GM19240 (cell line): ENCODE data around the gene EFHD2.
"Not testable (repeated sequence)": the region's sequence is repeated elsewhere in the genome, so short reads cannot be mapped to it uniquely, and the experiment has no call there.

Source experiments
- DNase-seq: peaks from one replicate; pipeline ENCODE4 v3.0.0; 2011; ENCODE audit warnings: low spot score; ENCODE audit not compliant: insufficient read length

EFHD2 gene

DNA sequence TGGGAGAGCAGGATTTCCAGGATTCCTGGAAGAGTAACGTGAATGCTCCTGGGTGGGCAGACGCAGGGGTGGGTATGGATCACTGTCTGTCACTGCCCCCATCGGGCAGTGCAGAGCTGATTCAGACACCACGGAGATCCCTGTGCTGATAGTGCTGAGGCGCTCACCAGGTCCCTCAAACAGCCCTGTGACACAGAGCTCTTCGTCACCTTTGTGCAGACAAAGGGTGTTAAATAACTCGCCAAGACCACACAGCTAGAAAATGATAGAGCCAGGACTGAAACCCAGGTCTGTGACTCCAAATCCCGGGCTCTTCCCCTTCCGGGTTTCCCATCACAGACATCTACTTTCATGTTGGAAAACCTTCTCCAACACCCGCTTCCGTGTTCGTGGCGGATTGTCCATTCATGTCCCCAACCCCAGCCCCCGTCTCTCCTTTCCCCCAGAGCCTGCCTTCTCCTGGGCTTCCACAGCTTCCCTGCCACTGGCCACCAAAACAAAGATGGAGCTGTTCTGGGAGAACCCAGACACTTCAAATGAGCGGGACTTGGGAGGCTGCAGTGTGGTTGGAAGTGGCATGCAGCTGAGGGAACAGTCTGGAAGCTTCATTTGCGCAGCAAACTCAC is 2.6 kb downstream of the EFHD2 start:
- DNase-seq = no peak

DNA sequence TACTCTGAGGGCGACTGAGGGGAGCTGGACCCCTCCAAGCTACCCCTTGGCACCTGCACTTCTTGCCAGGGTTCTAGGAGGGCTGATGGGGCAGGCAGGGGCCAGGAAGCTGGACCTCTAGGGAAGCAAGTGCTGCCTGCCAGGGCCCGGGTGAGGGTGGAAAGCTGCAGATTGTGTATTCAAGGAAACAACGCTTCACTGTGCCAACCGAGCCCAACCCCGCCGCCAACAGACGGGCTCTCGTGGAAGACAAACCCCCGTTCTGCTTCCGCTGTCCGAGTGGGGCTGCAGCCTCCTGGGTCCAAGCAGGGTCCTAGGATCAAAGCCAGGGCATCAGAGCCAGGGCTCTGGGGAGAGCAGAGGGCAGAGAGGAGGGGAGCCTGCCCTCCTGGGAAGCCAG is 3.2 kb downstream of the EFHD2 start:
- no peak for DNase-seq

DNA sequence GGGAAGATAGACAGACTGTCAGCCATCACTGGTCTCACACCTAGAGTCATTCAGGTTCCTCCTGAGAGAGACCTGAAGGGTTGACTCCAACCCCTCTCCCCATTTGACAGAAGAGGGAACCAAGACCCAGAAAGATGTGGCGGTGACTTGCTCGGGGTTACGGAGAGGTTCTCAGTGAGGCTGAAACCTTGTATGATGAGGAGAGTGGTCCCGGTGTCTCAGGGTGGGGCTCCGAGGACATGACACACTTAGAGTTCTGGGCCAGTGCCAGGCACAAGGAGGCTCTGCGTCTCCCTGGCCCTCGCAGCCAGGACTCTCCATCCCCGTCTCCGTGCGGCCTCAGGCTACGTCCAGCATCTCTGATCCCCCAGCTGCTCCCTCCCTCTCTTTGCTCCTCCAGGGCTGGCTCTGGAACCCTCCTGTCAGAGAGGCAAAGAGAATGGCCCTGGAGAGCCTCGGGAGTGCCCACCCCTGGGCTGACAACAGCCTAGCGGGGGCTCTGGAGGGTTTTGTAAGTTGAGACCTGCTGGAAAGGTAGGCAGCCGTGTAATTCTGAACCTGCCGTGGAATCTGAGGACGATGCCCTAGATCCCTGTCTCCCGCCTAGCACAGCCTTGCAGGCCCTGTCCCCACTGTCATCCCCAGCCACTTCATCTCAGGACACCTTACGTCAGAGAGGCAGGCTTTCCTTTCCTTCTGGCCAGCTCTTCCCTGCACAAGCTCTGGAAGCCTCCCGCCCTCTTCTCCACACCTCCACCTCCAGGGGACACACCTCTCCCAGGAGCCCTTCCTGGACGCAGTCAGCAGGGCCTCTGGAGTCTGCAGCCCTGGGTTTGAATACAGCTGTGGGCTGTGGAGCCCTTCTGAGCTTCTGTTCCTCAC is 4.1 kb downstream of the EFHD2 start:
- DNase-seq = no peak

DNA sequence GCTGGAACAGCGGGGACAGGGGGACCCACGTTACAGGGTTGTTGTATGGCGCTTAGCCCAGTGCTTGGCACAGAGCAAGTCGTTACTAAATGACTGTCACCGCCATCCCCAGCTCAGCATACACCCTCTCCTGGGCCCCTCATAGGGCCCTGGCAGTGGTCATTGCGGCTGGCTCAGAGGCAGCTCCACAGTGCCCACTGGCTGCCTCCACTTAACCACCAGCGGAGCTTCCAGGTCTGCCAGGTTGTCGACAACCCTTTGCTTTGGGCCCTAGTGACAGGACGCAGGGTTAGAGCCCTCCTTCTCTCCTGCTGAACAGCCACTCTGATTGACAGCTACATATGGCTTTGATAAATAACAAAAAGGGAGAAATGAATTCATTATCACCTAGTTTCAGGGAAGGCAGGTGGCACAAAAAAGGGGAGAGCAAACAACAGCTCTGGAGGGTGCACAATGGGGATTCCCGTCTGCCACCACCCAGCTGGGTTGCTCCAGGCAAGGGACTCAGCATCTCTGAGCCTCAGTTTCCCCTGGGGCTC is 4.8 kb downstream of the EFHD2 start:
- no peak for DNase-seq

DNA sequence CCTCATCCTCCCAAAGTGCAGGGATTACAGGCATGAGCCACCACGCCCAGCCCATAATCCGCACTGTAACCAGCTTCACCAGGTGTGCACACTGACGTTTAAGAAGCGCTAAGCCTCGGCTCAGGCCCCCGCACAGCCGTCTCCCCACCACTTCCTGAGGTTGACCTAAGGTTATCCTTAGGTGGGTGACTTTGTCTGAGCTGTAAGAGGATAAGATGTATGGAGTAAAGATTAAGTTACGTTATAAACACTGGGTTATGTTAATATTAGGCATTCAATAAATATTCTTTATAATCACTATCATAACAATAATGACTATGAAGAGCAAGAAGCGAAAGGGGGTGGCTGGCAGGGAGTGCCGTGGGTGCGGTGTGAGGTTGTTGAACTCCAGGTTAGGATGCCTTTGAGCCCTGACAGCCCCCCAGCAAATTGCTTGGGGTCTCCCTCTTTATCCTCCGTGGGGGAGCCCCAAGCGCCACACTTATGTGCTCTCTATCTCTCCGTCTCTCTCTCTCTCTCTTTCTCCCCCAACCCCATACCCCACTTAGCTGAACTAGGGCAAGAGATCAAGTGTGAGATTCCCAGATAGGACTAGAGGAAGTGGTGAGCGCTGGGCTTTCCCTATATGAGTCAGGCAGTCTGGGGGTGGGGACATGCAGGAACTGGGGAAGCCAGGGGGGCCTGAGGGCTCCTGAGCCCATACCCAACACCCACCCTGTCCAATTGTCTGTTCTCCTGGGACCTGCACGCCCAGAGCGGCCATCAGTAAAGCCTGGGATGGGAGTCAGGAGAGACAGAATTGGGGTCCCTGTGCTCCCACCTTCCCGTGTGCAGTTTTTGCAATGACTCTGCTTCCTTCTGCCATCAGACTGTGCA is 7.6 kb downstream of the EFHD2 start:
- no peak for DNase-seq

DNA sequence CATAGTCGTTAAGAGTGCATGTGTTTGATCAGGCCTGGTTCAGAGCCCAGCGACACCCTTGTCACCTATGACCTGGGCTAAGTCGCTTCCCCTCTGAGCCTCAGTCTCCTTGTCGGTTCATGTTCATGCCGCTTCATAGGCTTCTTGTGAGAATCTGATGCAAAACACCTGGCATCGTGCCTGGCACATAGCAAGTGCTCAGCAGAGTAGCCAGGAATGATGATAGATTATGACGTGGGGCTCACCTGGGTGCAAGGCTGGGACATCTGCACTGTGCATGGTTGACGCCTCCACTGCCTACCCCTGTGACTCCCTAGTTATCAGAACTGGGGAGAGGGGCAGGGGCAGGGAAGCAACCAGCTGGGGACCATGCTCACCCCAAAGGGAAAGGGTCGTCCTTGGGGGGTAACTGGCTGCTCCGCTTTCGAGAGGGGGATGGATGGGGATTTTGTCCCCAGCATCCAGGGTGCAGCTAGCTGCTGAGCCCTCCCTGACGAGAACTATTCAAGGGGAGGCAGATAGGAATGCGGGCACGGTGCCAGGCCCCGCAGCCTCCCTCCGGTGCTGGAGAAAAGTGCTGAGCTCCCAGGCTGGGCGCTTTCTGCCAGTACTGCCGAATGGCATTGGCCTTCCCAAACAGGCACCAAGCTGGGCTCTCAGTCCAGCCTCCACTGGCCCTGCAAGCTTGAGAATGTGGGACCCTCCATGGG is 9.3 kb downstream of the EFHD2 start:
- no peak for DNase-seq

DNA sequence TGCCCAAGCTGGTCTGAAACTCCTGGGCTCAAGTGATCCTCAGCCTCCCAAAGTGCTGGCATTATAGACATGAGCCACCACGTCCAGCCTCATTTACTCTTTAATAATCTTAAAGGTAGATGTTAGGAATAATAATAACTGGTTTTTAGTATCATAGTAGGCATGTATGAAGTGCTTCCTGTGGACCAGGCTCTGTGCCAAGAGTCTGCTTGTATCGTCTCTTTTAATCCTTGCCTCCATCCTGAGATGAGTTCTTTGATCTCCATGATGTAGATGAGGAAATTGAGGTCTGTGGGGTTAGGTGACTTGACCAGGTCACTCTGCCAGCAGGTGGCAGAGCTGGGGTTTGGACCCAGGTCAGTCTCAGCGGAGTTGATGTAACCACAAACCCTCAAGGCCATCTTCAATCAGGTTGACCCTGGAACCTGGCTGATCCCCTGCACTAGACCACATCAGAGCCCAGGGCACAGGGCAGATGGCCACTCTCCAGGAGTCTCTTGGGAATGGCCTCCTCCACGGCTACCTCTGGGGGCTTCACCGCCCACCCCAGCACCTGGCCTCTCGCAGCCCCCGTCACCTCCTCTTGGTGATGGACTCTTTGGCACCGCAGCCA is 11.3 kb downstream of the EFHD2 start:
- DNase-seq = no peak

DNA sequence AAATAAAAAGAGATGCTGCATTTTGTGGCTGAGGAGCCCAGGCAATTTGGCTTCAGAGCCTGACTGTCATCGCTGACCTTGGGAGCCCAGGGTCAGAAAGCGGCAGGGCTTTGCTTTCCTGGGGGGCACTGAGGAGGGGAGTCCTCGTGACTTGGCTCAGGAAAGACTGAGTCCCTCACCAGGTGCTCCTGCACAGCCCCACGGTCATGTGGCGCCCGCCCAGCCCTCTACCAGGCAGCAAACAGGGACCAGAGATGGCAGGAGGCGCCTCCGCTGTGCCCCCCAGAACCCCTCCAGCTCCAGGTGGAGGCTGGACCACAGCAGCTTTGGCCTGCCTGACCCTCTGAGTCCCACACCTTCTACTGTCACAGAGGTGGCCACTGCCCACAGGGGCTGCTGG is 13.2 kb downstream of the EFHD2 start:
- no peak for DNase-seq

DNA sequence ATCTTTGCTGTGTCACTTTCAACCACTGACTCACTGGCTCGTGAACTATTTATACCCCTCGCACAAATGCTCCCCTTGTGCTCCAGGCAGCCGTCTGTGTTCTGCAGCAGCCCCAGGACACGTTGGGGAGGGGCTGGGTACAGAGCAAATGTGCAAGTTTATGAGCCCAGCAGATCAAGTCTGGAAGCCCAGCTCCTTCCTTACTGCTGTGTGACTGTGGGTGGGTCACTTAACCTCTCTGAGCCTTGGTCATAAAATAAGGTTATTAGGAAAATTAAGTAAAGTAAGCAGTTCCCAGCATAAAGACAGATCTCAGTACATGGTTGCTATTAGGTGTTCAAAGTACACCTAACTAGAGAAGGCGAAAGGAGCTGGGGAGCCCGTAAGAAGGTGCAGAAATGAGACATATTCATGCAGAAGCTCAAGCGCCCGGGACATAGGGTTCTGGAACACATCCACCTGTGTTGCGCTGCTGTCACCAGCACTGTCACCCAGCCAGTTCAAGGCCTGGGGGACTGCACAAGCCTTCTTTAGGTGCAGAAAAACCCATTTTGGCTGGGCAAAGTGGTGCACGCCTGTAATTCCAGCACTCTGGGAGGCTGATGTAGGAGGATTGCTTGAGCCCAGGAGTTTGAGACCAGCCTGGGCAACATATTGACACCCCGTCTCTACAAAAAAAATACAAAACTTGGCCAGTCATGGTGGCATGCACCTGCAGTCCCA is 13.8 kb downstream of the EFHD2 start:
- DNase-seq = no peak

DNA sequence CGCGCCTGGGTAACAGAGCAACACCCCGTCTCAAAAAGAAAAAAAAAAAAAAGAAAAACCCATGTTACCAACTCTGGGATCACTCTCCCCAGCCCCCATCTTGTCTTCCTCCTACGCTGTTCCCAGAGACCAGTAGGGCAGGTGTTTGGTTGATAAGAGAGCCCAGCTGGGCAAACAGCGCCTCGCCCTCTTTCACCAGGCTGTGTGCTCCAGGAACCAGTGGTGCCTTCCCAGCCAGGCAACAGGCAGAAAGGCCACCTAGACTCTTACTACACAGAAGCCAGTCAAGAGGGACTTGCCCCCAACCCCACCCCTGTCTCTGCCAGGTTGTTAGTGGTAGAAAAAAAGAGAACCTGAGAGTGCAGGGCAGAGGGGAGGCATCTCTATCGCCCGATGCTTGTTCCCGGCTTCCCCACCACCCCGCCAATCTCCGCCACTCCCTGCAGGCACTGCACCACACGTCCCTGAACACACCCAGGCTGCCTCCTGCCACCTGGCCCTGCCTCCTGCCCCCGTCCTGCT is 14.5 kb downstream of the EFHD2 start:
- no peak for DNase-seq

DNA sequence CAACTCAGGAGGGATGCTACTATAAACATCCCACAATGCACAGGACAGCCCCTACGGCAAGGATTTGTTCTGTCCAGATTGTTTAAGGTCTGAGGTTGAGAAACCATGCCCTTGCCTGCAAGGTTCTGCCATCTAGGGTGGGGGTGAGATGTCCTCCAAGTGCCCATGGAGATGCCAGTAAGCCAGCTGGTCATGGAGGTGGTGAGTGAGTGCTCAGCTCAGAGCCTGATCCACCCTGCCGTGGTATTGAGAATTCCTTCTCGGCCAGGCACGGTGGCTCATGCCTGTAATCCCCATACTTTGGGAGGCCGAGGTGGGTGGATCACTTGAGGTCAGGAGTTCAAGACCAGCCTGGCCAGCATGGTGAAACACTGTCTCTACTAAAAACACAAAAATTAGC is 15.3 kb downstream of the EFHD2 start:
- no peak for DNase-seq

DNA sequence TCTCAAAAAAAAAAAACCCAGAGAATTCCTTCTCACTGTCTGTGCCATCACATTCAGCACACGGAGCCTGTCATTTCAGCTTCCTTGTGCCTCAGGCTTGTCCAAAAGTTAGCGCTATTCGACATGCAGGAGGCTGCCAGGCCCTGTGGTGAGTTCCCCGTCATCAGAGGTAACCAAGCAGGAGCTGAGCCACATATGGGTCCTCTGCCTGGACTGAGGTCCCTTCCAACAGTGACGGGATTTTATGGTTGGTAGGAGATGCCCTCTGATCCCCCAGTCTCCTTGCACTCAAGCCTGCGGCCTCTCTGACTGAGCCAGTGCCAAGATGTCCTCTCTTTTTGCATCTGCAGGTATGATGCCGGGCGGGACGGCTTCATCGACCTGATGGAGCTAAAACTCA is 15.8 kb downstream of the EFHD2 start:
- no peak for DNase-seq

DNA sequence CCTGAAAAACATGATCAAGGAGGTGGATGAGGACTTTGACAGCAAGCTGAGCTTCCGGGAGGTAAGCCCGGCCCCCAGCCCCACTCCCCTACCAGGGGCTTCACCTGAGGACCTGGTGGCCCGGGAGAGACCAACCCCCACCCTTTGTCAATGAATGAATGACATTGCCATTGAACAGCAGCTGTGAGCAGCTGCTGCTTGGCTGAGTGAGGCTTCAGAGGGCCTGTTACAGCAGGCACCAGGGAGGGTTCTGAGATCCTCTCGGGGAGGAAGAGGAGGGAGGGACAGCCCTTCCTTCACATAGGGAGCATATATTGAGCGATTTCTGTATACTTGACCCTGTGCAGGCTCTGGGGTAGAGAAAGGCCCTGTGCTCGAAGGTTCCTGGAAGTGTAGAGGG is 16.3 kb downstream of the EFHD2 start:
- DNase-seq = no peak

DNA sequence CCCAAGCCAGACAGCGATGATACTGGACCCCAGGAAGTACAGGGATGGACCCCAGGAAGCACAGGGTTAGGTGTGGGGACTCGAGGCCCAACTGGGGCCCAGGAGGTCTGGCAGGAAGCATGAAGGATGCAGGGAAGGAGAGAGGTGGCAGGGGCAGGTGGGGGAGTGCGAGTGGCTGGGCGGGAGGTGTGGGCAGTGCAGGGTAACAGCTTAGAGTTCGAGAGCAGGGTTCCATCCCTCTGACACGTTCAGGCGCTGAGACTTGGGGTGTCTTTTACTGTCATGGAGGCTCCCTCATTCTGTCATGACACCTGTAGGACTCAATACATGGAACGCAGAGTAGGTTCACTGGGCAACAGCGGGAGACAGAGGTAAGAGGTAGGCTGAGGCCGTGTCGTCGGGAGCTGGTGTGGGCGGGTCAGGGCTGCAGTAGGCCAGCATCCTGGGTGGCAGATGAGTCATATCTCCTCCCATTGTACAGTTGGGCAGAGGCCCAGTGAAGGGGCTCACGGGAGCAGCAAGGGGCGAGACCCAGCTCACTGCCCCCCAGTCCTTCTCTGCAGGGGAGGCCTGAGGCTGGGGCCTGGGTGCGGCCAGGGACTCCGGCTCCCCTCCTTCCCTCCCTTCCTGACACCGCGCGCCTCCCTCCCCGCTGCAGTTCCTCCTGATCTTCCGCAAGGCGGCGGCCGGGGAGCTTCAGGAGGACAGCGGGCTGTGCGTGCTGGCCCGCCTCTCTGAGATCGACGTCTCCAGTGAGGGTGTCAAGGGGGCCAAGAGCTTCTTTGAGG is 17.0 kb downstream of the EFHD2 start:
- DNase-seq = no peak

DNA sequence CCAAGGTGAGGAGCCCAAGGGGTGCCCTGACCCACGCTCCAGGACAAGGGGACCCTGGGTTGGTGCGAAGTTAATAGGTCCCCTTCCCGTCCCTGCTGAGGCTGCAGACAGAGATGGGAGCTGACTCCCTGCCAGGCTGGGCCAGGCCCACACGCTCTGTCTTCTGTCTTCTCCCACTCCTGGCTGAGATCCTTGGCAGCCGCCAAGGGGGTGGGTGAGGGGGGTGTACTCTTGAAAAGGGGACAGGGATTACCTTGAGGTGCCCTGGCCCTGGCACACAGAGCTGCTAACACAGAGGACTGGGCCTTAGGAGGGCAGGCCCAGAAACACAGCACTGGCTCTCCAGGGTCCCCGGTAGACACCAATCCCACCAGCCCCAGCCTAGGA is 17.6 kb downstream of the EFHD2 start:
- DNase-seq = no peak

DNA sequence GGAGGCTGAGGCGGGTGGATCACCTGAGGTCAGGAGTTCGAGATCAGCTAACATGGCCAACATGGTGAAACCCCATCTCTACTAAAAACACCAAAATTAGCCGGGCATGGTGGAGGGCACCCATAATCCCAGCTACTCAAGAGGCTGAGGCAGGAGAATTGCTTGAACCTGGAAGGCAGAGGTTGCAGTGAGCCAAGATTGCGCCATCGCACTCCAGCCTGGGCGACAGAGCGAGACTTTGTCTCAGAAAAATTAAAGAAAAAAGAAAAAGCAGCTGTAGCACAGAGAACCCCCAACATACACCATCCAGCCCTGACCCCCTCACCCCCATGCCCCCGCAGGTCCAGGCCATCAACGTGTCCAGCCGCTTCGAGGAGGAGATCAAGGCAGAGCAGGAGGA is 18.6 kb downstream of the EFHD2 start:
- DNase-seq = not testable (repeated sequence)

DNA sequence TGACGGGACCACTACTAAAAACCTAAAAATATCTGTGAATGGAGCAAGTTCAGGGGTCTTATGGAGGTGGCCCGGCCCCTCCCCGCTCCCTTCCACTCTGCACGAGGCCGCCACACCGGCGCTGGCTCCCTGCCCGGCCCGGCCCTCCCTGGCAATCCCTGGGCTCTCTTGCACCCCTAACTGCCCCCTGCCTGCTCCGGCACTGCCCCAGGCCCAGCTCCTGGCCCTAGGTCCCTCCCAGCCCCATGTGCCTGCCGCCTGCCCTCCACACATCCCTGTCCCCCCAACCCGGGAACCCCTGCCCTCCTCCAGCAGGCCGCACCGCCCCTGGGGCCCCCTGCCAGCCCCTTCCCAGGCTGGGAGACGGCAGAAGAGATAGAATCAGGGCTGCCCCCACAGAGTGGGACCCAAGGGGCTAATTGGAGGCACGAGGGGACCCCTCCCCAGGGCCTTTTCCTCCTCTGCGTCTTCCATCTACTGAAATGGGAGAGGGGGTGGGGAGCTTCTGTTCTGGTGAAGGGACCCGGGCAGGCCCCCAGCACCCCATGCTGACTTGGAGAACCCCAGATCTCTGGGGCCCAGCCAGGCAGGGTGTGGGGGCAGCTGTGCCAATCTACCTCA is 19.2 kb downstream of the EFHD2 start:
- DNase-seq = no peak

DNA sequence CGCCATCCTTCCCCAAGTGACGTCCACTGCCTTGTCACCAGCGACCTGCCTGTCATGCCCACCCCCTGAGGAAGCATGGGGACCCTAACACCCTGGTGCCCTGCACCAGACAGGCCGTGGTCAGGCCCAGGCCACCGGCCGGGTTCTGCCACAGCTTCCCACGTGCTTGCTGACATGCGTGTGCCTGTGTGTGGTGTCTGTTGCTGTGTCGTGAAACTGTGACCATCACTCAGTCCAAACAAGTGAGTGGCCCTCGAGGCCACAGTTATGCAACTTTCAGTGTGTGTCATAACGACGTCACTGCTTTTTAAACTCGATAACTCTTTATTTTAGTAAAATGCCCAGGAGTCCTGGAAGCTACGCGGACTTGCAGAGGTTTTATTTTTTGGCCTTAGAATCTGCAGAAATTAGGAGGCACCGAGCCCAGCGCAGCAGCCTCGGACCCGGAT is 20.0 kb downstream of the EFHD2 start:
- no peak for DNase-seq
